ENCODE measurements around the gene ART5. TPM values are rescaled to one million over a fixed set of nuclear protein-coding genes. Genes with fewer than 3 reads are reported as not detected.

ART5 gene
- total and polyA plus RNA-seq, 7 donors: 0.65 to 4.4 (median 2.4) TPM

GRCh38 chr11:3626250-3626960 lies 15.4 kb downstream of the ART5 start:
- ATAC-seq: peak in 1 of 4 donors; percentile 24
- peak; percentile 65 to 73 for DNase-seq
- Histone ChIP-seq H3K9me3 (no peaks in the 10 kb centered on the region), H3K36me3 (ENCODE audit: insufficient read depth in 1 of 2, low read depth in 1 of 2) (no peaks in the 10 kb centered on the region), H3K27ac (no peak overlapping the region), H3K4me3 (peak overlapping the region; percentile 2), H3K27me3 (ENCODE audit: insufficient read depth in 3 of 3, low read length in 2 of 3) (no peaks in the 10 kb centered on the region), H3K4me1 (no peaks in the 10 kb centered on the region)
- intact Hi-C loops (cut with DNase I): no loop called here
- 83 to 85% (median 84%) methylated on average over 23 of the region's 23 CpGs for WGBS, 3 donors
- TF ChIP-seq CTCF (IDR thresholded peaks at IDR 0.05): no peak

DNA sequence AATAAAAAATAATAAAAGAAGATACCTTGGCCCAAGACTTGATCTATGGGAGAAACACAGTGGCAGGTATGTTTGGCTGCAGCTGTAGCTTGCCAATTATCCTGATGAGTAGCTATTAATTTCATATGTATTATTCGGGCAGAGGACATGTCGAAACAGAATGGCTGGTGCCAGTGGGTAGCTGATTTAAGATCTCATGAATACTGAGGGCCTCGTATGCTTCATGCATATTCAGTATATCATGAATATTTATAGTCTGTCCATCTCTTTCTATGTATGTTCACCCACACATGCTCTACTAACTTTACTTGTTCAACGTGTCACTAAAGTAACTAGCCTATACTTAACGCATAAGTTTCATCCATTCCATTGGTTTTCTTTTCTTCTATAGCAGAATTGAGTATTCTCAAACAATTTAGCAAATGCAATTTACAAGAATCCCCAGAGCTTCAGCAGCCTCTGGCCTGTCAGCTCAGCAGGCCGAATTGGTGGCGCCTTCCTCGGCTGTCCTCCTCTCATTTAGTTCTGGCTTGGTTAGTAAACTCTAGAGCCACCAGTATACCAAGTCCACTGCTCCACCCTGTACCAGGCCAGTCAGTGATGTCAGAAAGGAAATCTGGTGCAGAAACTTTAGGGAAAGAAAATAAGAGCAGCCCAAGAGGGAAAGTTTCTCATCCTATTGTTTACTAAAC lies 17.9 kb downstream of the ART5 start:
- WGBS, 3 donors: 59 to 69% (median 59%) methylated on average over 8 of the region's 8 CpGs
- ATAC-seq: peak in 1 of 4 donors; percentile 48

GRCh38 chr11:3623121-3623520 lies 18.7 kb downstream of the ART5 start:
- Histone ChIP-seq H3K27ac (no peak overlapping the region), H3K9me3 (no peaks in the 10 kb centered on the region), H3K4me1 (no peaks in the 10 kb centered on the region), H3K27me3 (ENCODE audit: insufficient read depth in 3 of 3, low read length in 2 of 3) (no peaks in the 10 kb centered on the region), H3K36me3 (ENCODE audit: insufficient read depth in 1 of 2, low read depth in 1 of 2) (no peaks in the 10 kb centered on the region), H3K4me3 (no peak overlapping the region)
- no peak for ATAC-seq
- no peak for TF ChIP-seq CTCF (IDR thresholded peaks at IDR 0.05)
- no peak for DNase-seq
- 92 to 99% (median 96%) methylated on average over 5 of the region's 5 CpGs for WGBS, 3 donors
- intact Hi-C loops (cut with DNase I): no loop called here

More for the DNA sequence above, 17.9 kb downstream of the ART5 start:
- H3K4me3 ChIP-seq: no peak overlapping the region
- no peak for DNase-seq
- intact Hi-C loops (cut with DNase I): no loop called here
- H3K4me1 ChIP-seq: no peaks in the 10 kb centered on the region
- TF ChIP-seq CTCF (IDR thresholded peaks at IDR 0.05): no peak
- H3K27me3 ChIP-seq (ENCODE audit: insufficient read depth in 3 of 3, low read length in 2 of 3): no peaks in the 10 kb centered on the region
- H3K27ac ChIP-seq: no peak overlapping the region
- no peaks in the 10 kb centered on the region for H3K9me3 ChIP-seq
- H3K36me3 ChIP-seq (ENCODE audit: insufficient read depth in 1 of 2, low read depth in 1 of 2): no peaks in the 10 kb centered on the region

DNA sequence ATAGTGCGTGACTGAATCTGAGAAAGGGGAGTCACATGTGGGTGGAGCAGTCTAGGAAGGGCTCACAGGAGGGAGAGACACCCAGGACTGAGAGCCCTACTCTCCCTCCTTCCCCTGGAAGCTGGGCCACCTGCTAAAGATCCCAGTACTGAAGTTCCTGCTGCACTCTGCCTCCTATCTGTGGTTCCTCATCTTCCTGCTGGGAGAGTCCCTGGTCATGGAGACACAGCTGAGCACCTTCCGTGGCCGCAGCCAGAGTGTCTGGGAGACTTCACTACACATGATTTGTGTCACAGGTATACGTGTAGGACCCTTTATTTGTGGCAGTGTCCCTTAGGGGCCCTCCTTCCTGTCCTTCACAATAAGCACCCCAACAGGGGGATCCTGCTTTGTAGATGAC lies 19.3 kb downstream of the ART5 start:
- no peak overlapping the region for H3K4me3 ChIP-seq
- intact Hi-C loops (cut with DNase I): no loop called here
- no peaks in the 10 kb centered on the region for H3K9me3 ChIP-seq
- no peak for DNase-seq
- ATAC-seq: no peak
- no peaks in the 10 kb centered on the region for H3K27me3 ChIP-seq (ENCODE audit: insufficient read depth in 3 of 3, low read length in 2 of 3)
- no peak for TF ChIP-seq CTCF (IDR thresholded peaks at IDR 0.05)
- no peaks in the 10 kb centered on the region for H3K4me1 ChIP-seq
- WGBS, 3 donors: 79 to 82% (median 80%) methylated on average over 4 of the region's 4 CpGs
- H3K36me3 ChIP-seq (ENCODE audit: insufficient read depth in 1 of 2, low read depth in 1 of 2): no peaks in the 10 kb centered on the region
- no peak overlapping the region for H3K27ac ChIP-seq

Data from psoas muscle (tissue), 8 donors.